EL (cell line): Measurements from ENCODE around the gene SIAH3.
"Not testable (repeated sequence)": the region's sequence is repeated elsewhere in the genome, so short reads cannot be mapped to it uniquely, and the experiment has no call there.

ENCODE experiments used
- DNase-seq: peaks from one replicate; pipeline ENCODE4 v3.0.0-alpha.2; 2016

The SIAH3 gene

DNA sequence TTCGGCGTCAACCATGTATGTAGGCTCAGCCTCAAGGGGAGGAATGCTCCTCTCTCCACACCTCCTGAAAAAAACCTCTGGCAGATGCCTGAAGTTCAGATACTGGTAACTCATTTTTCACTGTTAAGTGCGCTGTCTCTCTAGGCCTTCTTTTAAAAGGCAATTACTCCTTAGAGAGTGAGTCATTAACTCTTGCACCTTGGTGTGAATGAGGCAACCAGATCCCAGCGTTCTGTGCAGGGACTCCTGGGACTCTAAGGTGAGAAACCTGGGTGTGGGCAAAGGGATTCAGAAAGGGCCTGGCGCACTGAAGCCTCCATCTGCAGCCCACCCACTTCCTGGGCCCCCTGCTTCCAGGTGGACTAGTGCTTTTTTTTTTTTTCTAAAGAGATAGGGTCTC lies 71.7 kb downstream of the SIAH3 start:
- DNase-seq: no peak

DNA sequence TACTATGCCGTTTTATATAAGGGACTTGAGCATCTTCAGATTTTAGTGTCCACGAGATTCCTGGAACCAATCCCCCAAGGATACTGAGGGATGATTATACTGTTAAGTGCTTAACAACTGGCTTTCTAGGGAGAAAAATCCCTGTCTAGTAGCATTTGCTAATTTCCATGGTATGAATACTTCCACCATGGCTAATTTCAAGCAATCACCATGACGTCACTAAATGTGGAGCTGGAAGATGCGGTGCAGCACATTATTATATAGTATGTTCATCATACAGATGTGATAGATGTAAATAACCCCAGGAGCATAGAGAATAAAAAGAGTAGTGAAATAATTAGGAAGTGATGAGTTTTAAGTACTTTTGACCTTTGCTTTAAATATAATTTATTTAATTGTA lies 72.7 kb downstream of the SIAH3 start:
- no peak for DNase-seq

DNA sequence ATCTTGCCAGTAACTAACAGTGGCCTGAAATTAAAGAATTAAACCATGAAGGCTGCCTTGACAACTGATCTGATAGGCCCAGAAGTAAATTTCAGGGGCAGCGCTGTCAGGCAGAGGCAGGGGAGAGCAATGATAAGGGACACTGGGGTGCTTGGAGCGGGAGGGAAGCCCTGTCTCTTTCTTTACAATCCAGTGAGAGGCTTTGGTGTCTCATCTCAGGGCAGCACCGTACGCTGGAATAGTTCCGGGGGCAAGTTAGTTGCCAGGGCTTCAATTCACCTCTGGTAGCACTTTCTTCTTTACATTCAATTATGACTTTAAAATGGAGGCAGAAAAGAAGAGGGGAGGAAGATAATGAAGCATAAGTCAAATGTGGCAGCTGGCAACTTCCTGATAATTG lies 74.8 kb downstream of the SIAH3 start:
- DNase-seq: no peak

DNA sequence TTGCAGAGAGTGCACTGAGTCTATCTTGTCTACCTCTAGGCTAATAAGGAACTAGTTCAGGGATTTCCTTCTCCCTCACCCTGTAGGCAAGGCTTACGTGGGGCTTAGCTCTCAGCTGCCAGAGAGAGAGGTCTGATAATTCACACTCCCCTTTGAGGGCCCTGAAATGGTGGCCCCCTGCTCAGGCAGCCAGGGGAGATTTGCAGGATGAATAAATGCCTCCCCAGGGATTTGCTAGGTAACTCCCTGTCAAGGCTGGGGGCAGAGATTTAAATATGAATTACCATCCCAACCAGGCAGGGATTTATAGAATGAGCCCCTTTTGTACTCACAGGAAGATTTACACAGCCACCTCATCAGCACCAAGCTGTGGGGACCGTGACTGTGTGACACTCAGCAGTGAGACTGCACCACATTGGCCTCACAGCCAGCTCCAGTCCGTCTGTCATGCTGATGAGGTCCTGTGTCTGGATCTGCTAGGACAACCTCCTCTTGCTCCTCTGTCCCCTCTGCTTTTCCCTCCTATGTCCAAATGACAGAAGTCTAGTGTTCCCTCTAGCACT lies 76.1 kb downstream of the SIAH3 start:
- no peak for DNase-seq

DNA sequence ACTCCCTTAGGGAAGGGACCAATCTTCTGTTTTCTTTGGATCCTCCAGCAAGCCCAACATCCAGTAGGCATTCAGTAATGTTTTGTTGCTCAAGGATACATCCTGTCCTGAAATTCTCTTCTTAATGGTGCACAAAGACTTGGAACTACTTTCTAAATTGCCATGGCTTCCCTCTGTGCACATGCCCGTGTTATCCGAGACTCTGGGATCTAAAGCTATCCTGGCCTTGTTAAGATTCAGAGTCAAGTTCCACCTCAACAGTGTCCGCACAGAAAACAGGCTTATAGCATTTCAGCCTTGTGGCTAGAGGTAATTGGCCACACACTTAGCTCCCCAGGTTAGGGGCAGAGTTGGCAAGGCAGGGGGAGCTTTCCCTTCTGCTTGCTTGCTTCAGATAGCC lies 77.6 kb downstream of the SIAH3 start:
- DNase-seq: no peak

DNA sequence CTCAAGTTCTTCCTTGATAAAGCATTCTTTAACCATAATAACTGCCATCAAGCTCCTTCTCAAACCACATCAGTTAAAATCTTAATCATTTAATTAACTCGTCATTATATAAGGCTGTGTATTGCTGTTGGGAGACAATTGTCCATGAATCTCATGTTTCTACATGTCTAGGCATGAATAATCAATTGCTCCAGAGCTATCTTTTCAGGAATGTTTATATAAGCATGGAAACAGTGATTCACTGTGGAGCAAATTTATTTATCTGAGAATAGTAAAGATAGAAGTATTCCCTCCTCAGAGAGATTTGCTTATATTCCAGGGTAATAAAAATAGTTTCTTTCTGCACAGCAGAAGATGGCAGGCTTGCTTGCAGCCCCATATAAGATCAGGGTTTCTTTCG lies 78.3 kb downstream of the SIAH3 start:
- peak; percentile 25 for DNase-seq

DNA sequence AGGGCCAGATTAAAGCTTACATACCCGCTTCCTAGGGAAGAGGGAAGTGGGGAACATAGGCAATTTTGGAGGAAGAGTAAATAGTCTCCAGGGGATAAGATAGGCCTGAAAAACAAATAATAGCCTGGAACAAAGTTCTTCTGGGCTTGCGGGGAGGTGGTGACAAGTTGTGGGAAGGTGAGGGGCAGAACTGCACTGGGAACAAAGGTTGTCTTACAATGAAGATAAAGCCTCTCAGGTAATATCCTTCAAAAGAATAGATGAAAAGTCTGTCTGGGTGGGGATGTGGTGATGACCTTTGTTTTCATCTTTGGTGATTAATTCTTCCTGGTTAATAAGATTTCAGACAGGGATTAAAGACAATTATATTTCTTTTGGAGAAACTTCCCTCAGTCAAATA lies 80.7 kb downstream of the SIAH3 start:
- DNase-seq: no peak

DNA sequence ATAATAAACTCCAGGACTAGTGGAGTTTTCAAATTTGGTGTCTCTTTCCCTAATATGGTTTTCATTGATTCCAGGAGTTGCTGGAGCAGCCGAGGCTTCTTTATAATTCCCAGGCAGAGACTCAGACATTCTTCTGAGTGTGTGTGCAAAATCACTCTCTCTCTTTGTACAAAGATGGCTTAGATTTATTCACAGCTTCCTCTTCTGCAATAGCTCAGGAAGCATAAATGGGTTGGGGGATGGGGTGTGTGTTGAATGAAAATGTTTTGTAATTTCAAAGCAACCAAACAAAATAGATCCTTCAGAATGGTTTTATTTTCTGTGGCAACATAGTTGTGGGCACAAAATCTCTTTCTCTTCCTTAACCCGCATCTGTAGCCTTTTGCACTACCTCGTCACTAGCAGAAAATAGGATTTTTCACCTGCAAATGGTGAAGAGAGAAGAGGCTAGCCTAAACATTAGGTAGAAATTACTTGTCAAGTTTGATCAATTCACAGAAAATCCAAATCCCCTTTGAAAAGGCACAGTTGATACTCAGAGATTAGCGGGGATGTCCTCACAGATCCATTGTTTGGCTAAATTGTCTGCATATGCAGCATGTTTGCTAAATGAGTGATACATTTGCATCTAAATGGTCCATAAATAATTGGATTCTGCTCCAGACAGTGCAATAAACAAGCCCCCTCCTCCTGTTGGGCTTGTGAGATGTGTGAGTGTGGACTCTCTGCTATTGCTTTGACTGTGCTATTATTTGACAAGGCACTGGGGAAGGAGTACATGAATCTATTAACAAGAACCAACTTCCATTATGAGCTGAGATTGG lies 82.7 kb downstream of the SIAH3 start:
- DNase-seq: no peak

DNA sequence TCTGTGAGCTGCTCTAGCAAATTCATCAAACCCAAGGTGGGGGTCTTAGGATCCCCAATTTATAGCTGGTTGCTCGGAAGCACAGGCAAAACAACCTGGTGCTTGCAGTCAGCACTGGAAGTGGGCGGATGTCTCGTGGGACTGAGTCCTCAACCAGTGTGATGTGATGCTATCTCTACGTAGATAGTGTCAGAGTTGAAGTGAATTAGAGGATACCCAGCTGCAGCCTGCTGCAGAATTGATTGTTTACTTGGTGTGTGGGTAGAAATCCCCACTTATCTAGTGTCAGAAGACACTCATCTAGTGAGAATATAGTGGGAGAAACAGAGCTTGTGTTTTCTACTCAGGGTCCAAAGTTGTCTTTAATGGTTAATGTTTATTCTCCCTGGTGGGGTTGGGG lies 86.1 kb downstream of the SIAH3 start:
- no peak for DNase-seq

DNA sequence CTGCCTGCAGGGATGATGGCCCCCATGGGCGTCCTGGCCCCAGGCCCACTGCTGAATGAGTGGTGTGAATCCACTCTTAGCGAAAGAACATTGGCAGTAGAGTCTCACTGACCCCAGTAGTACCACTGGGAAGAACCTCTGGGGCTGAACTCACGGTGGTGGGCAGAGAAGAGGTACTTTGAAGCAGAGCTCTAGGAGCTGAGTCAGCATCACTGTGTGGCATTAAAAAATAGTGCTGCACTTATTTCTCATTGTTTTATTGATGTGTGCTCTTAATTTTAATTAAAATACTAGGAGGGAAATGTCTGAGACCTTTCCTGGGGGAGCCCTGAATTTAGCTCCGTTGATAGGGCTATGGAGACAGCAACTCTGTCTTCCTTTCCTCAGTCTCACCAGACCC lies 88.1 kb downstream of the SIAH3 start:
- no peak for DNase-seq

DNA sequence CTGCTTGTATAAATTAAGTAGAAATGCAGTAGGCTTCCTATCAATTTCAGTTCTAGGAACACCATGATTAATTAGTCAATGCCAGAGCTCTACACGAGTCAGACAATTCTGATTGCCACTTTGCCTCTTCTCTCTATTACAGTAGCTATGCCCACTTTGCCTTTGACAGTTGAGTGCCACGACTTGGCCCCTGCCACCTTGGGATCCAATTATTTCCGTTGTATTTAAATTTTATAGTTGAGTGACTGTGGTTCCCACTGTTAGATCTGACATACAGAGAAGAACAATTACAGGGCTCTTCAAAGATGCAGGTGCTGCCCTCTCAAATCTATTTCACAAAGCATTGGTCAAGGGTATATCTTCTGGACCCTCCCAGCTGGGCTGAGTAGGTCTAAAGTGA lies 94.0 kb downstream of the SIAH3 start:
- DNase-seq: not testable (repeated sequence)

DNA sequence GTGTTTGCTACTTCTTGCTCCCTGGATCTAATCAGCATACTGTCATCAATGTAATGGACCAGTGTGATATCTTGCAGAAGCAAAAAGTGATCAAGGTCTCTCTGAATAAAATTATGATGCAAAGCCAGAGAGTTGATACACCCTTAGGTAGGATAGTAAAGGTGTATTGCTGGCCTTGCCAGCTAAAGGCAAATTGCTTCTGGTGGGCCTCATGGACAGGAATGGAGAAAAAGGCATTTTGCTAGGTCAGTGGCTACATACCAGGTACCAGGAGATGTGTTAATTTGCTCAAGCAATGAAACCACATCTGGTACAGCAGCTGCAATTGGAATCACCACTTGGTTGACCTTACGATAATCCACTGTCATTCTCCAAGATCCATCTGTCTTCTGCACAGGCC lies 95.1 kb downstream of the SIAH3 start:
- DNase-seq: not testable (repeated sequence)

DNA sequence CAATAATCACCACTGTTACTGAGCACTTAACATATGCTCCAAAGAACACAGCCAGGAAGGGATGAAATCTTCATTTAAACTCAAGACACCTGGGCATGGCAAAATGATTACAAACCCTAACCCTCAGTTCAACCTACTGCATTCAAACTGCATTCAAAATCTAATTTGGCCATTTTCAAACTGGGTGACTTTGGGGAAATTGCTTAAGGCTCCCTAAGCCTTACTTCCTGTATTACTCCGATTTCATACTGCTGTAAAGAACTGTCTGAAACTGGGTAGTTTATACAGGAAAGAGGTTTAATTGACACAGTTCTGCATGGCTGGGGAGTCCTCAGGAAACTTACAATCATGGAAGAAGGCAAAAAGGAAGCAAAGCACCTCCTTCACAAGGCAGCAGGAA lies 99.0 kb downstream of the SIAH3 start:
- DNase-seq: no peak

DNA sequence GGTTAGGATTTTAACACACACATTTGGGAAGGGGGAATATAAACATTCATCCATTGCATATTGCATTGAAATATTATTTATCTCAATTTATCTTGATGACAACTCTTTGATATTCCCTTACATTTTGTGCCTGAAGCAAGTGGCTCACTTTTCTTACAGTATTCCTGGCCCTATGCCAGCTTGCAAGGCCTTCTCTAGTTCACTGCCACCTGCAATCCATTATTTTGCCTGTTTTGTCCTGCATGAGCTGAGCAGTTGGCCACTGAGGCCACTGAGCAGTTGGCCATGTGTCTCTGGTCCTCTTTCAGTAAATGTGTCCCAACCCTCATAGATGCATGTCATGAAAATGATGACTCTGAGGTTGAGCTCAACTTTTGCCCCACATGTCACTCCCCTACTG lies 99.7 kb downstream of the SIAH3 start:
- no peak for DNase-seq

DNA sequence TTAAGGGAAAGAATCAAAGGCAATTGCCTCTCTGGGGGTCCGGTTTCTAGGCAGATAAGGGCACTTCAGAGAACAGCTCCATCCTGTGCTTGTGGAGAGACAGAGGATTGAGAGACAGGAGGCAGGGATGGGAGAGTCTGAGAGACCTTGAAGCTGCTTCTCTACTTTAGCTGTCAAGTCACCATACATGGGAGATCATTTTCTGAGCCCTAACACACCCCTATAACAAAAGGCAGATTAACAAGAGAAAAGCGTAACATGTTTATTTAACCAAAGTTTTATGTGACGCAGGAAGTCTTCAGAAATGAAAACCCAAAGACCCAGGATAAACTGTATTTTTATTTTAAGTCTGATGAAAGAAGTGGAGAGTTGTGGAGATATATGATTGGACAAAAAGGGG lies 101.0 kb downstream of the SIAH3 start:
- DNase-seq: no peak

DNA sequence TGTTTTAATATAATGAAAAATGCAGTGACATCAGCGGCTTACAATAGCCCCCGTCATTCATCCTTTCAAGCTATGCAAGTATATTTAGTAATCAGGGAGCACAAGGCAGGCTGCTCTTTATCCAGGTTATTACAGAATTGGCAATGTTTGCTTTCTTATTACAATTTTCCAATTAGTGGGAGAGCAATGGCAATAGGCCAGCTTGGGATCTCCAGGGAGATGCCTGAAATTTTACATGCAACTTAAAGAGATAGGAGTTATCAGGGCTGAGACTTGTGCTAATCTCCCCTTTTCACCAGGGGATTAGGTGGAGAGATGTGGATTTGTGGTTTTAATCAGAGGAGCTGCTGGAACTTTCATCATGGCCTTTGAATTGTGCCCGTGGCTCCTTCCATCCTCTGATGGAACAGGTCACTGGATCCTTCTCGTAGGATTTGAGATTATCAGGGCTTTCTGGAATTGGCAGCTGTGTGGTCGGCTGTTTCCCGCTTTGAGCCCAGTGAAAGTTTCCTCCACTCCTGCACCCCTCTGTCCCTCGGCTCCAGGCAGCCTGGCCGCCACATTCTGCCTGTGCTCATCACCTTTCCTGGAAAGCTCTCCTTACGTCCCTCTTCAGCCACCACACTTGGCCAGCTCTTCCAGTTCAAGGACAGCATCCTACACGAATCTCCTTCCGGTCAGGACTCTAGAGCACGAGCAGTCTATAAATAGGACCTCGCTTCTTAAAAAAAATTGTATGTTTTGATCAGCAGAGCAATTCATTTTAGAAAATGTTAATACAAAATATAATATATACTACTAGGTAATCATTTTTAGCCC lies 102.4 kb downstream of the SIAH3 start:
- no peak for DNase-seq

DNA sequence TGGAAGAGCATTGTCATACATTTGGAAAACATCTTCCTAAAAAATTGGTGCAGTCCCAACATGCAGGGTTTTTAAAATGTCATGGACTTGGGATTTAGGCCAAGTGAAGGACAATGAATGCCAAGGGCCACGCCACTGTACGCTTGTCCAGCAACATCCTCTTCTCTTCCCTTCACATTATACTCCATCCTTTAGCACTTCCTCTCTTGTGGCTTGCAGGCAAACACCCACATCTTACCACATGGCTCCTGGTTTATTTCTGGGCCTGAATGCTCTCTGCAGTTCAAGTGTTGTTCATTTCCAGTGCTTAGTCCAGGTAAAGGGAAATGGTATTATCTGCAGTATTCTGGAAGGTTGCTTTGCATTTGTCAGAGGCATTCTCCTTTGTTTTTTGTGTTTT lies 104.5 kb downstream of the SIAH3 start:
- DNase-seq: no peak

DNA sequence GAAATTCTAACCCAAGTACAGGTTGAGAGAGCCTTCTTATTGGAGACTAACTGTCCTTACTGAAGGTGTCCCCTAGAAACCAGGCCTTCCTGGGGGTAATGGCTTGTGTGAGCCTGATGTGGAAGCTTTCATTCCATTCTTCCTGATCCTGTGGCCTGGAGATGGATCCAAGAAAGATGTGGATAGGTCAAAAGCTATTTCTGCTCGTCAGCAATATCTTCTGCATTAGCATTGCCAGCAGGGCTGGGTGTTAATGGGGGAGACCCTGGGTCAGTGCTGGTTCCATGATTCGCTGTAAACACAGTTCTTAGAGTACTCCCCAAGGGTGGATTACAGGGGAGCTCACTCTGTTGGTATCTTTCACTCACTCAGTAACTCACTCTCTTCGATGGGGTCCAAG lies 106.6 kb downstream of the SIAH3 start:
- no peak for DNase-seq

DNA sequence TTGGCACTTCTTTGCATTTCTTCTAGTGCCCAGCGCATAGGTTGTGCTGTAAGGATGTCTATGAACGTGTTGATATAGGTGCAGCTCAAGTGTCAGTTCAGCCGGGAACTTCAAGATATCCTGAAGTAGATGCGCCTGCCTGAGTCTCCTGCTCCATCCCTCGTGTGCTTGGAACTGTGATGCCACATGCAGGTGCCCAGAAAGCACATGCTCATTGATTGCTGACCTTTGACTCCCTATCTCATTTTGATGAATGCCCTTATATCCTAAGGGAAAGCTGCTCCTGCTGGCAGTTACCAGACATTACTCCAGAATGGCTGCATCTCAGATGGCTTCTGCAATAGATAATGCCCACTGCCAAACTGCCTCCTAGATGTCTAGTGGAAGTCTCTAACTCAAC lies 108.6 kb downstream of the SIAH3 start:
- DNase-seq: no peak

DNA sequence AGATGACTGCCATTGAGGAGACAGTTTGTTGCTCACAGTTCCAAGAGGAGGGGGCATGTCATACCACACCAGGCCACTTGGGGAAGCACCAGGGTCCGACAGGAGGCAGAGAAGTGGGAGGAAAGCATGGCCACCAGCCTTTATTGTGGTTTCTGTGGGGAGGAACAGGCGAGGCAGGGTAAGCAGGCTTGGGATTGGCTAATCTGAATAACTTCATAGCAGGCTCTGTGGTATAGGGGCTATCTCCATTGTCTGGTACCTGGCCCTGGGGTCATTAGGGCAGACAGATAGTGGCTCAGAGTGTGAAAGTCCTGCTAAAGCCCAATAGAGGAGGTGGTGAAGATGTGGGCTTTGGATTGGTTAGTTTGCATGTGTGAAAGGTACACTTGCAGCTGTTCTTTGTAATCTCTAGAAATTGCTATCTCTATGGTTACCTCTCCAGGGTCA lies 114.0 kb downstream of the SIAH3 start:
- DNase-seq: no peak

DNA sequence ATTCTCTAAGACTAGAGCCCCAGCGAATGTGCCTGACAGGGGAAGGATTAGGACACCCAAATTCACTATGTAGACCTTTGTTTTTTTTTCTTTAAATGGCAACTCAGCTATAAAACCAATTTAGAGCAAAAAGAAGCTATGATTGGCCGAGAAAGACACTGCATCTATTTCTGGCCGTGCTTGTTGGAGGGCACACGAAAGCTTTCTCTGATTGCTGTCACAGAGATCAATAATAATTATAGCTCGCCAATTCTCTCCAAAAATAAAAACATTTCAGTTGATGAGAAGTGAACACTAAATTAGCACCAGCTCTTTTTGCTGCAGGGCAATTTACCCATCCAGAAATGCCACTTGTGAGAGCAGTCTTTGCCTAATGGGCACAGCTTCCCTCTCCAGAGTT lies 118.2 kb downstream of the SIAH3 start:
- DNase-seq: no peak

DNA sequence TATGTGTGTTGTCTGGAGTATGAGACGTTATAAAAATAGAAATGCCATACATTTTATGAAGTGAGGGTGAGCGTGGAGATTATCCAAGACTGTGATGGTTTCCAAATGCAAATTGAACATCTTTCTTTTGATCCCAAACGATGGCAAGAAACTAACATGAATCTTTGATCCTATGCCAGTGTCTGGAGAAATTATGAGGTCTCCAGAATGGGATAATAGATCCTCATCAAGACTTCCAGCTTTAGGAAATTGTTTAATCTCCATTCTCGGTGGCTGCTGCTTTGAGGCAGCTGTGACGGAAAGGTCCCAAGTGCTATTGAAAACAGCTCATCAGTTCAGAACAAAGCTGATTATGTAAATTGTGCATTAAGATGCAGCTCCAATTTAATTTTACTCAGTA lies 118.6 kb downstream of the SIAH3 start:
- no peak for DNase-seq

DNA sequence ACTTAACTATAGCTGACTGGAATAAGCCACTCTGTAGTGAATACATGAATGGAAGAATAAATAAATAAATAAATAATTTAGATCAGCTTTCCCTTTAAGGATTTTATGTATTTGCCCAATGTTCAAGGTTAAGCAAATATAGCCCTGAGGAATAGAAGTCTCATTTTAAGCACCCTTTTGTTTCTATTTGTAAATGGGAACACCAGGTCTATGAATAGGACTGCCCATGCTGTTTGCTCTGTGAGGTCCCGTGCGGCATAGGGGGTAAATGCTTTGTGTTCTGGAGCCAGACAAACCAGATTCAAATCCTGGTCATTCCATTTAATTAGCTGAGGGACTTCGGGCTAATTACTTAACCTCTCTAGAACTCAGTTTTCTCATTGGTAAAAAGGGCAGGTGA lies 120.1 kb downstream of the SIAH3 start:
- no peak for DNase-seq

DNA sequence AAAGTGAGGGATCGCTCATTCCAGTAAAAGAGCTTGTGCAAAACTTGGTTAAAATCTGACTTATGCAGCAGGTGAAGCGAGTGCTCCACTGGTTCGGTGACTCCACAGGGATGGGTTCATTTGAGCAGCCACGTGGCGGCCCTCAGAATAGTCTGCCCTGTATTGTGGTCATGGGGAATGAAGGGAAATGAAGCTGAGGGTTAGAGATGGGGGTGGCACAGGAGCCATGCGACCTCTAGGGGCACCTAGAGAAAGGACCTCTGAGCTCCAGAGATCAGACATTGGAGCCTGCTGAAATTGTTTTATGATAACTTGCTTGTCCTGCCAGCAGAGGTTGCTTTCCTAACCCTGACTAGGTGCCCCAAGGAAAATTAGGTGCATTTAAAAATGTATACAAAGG lies 122.8 kb downstream of the SIAH3 start:
- DNase-seq: peak; percentile 10
